Testis (tissue), 2 donors: ENCODE measurements around the gene LNX1.

Experiments used
- POLR2A ChIP-seq: fragments of 450-650 bp; IDR thresholded peaks from one replicate; pipeline ENCODE4 v1.6.1; 2017; ENCODE audit warnings: antibody characterized with exemption, mild to moderate bottlenecking, moderate library complexity
- TF ChIP-seq, protein P1 (sequence below), 3 experiments: fragments of 450-650 bp in 2 of 3; fragments of 200-600 bp in 1 of 3; sonication (generic) in 1 of 3; IDR thresholded peaks; one replicate each; pipeline ENCODE4 v1.5.1; 2016 to 2019; ENCODE audit warnings: antibody characterized with exemption in 3 of 3, mild to moderate bottlenecking in 2 of 3, moderate library complexity in 1 of 3

DNA sequence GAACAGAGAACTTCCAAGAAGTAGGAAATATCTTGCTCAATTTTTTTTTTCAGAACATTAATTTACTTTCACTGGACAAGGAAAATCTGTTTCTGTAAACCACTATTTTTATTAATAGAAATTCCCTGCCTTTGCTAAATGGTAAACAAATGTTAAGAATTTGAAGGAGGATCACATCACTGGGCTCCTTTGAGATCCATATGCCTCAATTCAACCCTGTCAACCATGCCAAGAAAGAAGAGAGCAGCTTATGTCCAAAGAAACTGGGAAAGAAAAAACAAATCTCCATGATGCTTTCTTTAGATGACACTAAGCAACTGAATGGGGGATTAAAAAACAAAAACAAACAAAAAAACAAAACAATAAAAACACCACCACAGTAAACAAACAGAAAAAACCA lies 47.7 kb downstream of the LNX1 start:
- TF ChIP-seq, protein P1, sequence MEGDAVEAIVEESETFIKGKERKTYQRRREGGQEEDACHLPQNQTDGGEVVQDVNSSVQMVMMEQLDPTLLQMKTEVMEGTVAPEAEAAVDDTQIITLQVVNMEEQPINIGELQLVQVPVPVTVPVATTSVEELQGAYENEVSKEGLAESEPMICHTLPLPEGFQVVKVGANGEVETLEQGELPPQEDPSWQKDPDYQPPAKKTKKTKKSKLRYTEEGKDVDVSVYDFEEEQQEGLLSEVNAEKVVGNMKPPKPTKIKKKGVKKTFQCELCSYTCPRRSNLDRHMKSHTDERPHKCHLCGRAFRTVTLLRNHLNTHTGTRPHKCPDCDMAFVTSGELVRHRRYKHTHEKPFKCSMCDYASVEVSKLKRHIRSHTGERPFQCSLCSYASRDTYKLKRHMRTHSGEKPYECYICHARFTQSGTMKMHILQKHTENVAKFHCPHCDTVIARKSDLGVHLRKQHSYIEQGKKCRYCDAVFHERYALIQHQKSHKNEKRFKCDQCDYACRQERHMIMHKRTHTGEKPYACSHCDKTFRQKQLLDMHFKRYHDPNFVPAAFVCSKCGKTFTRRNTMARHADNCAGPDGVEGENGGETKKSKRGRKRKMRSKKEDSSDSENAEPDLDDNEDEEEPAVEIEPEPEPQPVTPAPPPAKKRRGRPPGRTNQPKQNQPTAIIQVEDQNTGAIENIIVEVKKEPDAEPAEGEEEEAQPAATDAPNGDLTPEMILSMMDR (IDR thresholded peaks at IDR 0.05): no peak
- no peak for TF ChIP-seq POLR2A
